ENCODE results near the gene LCP1. TPM values are rescaled to one million over a fixed set of nuclear protein-coding genes. Genes with fewer than 3 reads are reported as not detected.

Gene LCP1
- polyA plus RNA-seq, 1 donor (not counting 4 experiments of a cell fraction or from before 2014, with no cell fraction given), result 2.5 TPM

- TF ChIP-seq EZH2 (IDR thresholded peaks at IDR 0.05; ENCODE audit: low read length) (no peak), CTCF (optimal IDR thresholded peaks at IDR 0.05 in 1 of 3, IDR thresholded peaks at IDR 0.05 in 1 of 3, conservative IDR thresholded peaks at IDR 0.05 in 1 of 3; ENCODE audit: extremely low read depth in 1 of 3, insufficient read depth in 2 of 3, low read length in 3 of 3) (peak; percentile 19 to 56 (median 49))
- Histone ChIP-seq H2AFZ (ENCODE audit: control insufficient read depth, low read length) (no peak overlapping the region), H3K27me3 (ENCODE audit: control insufficient read depth, extremely low read depth, insufficient read depth, low read length) (peaks cover 8% of the 10 kb centered on the region), H4K20me1 (ENCODE audit: control insufficient read depth, extremely low read depth, insufficient read depth, low read length) (no peaks in the 10 kb centered on the region), H3K9me1 (ENCODE audit: control insufficient read depth, extremely low read depth, insufficient read depth, low read length) (no peaks in the 10 kb centered on the region), H3K27ac (ENCODE audit: control insufficient read depth, insufficient read depth, low read length) (no peak overlapping the region), H3K9me3 (ENCODE audit: control insufficient read depth, low read depth, low read length) (no peaks in the 10 kb centered on the region), H3K36me3 (ENCODE audit: control insufficient read depth in 2 of 2, extremely low read depth in 1 of 2, insufficient read depth in 2 of 2, low read length in 2 of 2) (no peaks in the 10 kb centered on the region), H3K9ac (ENCODE audit: control insufficient read depth, extremely low read depth, insufficient read depth, low read length) (no peak overlapping the region), H3K79me2 (ENCODE audit: control insufficient read depth, insufficient read depth, low read length) (no peaks in the 10 kb centered on the region), H3K4me3 (ENCODE audit: control insufficient read depth in 2 of 3, extremely low read depth in 1 of 3, insufficient read depth in 2 of 3, low read depth in 1 of 3, low read length in 3 of 3) (no peak overlapping the region), H3K4me1 (ENCODE audit: control insufficient read depth, extremely low read depth, insufficient read depth, low read length) (peaks cover 3% of the 10 kb centered on the region), H3K4me2 (ENCODE audit: control insufficient read depth, extremely low read depth, insufficient read depth, low read depth, low read length) (no peak overlapping the region)
- FAIRE-seq, result no peak
- dilution Hi-C loops (cut with MboI; ENCODE audit: extremely low pct_ligation_motif_present, low sequenced_read_pairs), result no loop called here
- DNase-seq (ENCODE audit: low read depth, low spot score), result no peak
Measured at GRCh38 chr13:46184277-46184699, 2.3 kb upstream of the LCP1 start.

- Histone ChIP-seq H3K36me3 (ENCODE audit: control insufficient read depth in 2 of 2, extremely low read depth in 1 of 2, insufficient read depth in 2 of 2, low read length in 2 of 2) (no peaks in the 10 kb centered on the region), H4K20me1 (ENCODE audit: control insufficient read depth, extremely low read depth, insufficient read depth, low read length) (no peaks in the 10 kb centered on the region), H3K27me3 (ENCODE audit: control insufficient read depth, extremely low read depth, insufficient read depth, low read length) (peaks cover 8% of the 10 kb centered on the region), H3K9me1 (ENCODE audit: control insufficient read depth, extremely low read depth, insufficient read depth, low read length) (no peaks in the 10 kb centered on the region), H3K9ac (ENCODE audit: control insufficient read depth, extremely low read depth, insufficient read depth, low read length) (no peak overlapping the region), H3K27ac (ENCODE audit: control insufficient read depth, insufficient read depth, low read length) (no peak overlapping the region), H2AFZ (ENCODE audit: control insufficient read depth, low read length) (no peak overlapping the region), H3K4me2 (ENCODE audit: control insufficient read depth, extremely low read depth, insufficient read depth, low read depth, low read length) (no peak overlapping the region), H3K79me2 (ENCODE audit: control insufficient read depth, insufficient read depth, low read length) (no peaks in the 10 kb centered on the region), H3K4me3 (ENCODE audit: control insufficient read depth in 2 of 3, extremely low read depth in 1 of 3, insufficient read depth in 2 of 3, low read depth in 1 of 3, low read length in 3 of 3) (no peak overlapping the region), H3K4me1 (ENCODE audit: control insufficient read depth, extremely low read depth, insufficient read depth, low read length) (peaks cover 3% of the 10 kb centered on the region), H3K9me3 (ENCODE audit: control insufficient read depth, low read depth, low read length) (no peaks in the 10 kb centered on the region)
- no peak for DNase-seq (ENCODE audit: low read depth, low spot score)
- peak; percentile 48 for FAIRE-seq
- TF ChIP-seq CTCF (optimal IDR thresholded peaks at IDR 0.05 in 1 of 3, IDR thresholded peaks at IDR 0.05 in 1 of 3, conservative IDR thresholded peaks at IDR 0.05 in 1 of 3; ENCODE audit: extremely low read depth in 1 of 3, insufficient read depth in 2 of 3, low read length in 3 of 3) (no peak), EZH2 (IDR thresholded peaks at IDR 0.05; ENCODE audit: low read length) (no peak)
- dilution Hi-C loops (cut with MboI; ENCODE audit: extremely low pct_ligation_motif_present, low sequenced_read_pairs), result no loop called here
Measured at GRCh38 chr13:46183018-46183946, 1.3 kb upstream of the LCP1 start.
